Fibroblast of lung (primary cell): ENCODE measurements around the gene STARD7.

Source experiments
- EZH2 ChIP-seq: IDR thresholded peaks from 2 replicates; pipeline ENCODE4 v1.5.1; 2012; ENCODE audit warnings: low read length, control low read depth, mild to moderate bottlenecking; ENCODE audit errors: missing control alignments
- TF ChIP-seq, protein P1 (sequence below), 2 donors: IDR thresholded peaks in 1 of 2; conservative IDR thresholded peaks in 1 of 2; 1 replicate in 1 of 2; 2 replicates in 1 of 2; pipeline ENCODE4 v1.5.1; 2011 to 2012; ENCODE audit warnings: low read length in 2 of 2, control low read depth in 1 of 2, inconsistent platforms in 1 of 2, low read depth in 1 of 2, mild to moderate bottlenecking in 1 of 2

DNA sequence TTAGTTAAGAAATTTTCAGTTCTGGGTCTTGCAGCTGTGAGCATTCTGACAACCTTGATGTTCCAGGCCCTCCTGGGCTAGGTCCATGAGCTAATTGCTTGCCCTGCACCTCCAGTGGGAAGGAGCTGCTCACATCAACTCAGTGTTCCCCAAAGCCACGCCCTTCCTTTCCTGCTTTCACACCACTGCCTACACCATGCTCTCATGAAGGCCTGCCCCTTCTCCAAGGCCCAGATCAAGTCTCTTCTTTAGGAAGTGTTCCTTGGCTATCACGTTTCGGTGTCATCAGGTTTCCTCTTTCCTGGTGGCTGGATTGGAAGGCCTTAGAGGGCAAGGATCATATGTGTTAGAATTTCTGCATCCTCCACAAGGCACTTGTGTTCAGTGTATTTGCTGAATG, 38.4 kb upstream of the STARD7 start:
- TF ChIP-seq, protein P1, sequence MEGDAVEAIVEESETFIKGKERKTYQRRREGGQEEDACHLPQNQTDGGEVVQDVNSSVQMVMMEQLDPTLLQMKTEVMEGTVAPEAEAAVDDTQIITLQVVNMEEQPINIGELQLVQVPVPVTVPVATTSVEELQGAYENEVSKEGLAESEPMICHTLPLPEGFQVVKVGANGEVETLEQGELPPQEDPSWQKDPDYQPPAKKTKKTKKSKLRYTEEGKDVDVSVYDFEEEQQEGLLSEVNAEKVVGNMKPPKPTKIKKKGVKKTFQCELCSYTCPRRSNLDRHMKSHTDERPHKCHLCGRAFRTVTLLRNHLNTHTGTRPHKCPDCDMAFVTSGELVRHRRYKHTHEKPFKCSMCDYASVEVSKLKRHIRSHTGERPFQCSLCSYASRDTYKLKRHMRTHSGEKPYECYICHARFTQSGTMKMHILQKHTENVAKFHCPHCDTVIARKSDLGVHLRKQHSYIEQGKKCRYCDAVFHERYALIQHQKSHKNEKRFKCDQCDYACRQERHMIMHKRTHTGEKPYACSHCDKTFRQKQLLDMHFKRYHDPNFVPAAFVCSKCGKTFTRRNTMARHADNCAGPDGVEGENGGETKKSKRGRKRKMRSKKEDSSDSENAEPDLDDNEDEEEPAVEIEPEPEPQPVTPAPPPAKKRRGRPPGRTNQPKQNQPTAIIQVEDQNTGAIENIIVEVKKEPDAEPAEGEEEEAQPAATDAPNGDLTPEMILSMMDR (conservative IDR thresholded peaks at IDR 0.05 in 1 of 2, IDR thresholded peaks at IDR 0.05 in 1 of 2; ENCODE audit: low read depth in 1 of 2, low read length in 2 of 2), result no peak
- no peak for TF ChIP-seq EZH2
